Activated T-cell treated with anti-CD3 and anti-CD28 coated beads, Interleukin-2, amount 50 U/mL, for 24 hours (primary cell): ENCODE results near the gene TGM2.

Source experiments
- DNase-seq: peaks from one replicate; pipeline ENCODE4 v3.0.0-alpha.2; 2020
- H3K27ac Mint-ChIP-seq: 2 replicates; pipeline ENCODE4 v1.8.0; 2020; ENCODE audit warnings: mild to moderate bottlenecking, mixed read lengths
- H3K27me3 Mint-ChIP-seq: 2 replicates; pipeline ENCODE4 v1.8.0; 2020; ENCODE audit warnings: mixed read lengths
- H3K36me3 Mint-ChIP-seq: 2 replicates; pipeline ENCODE4 v1.8.0; 2020; ENCODE audit warnings: low read depth, mixed read lengths
- H3K4me1 Mint-ChIP-seq: 2 replicates; pipeline ENCODE4 v1.8.0; 2020; ENCODE audit warnings: low read depth, mixed read lengths
- H3K4me3 Mint-ChIP-seq: 2 replicates; pipeline ENCODE4 v1.8.0; 2020; ENCODE audit warnings: mild to moderate bottlenecking, moderate library complexity, mixed read lengths
- H3K9me3 Mint-ChIP-seq: 2 replicates; pipeline ENCODE4 v1.8.0; 2020; ENCODE audit warnings: mixed read lengths

The TGM2 gene

DNA sequence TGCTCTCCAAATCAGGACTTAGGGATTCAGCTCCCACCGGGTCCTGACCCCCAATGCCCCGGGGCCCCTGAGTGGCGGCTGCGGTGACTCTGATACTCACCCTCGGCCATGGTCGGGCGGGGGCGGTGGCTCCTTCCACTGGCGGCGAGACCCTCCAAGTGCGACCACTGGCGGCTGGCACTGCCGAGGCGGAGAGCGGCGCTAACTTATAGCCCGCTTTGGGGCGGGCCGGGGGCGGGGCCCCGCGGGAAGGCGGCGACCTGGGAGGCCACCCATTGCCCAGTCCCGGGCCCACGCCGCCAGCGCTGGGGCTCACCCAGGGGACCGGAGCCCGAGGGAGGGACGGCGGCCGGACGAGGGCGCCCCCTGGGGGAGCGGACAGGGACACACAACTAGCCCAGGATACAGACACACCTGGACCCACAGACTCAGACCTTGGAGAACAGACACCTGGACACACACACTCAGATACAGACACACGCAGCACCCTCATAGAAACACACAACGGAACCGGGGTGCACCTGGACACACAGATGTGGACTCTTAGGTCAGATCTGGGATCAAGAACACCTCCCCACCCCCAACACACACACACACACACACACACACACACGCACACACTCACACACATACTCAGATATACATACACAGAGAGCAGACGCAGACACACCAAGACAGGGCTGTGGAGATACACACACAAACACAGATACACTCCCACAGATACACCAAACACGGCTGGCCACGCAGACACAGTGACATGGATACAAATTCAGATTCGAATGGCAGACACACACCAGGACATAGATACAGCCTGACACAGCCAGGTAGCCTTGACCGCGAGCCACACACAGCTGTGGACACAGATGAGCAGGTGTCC is at the start of gene TGM2:
Gene TGM2 (minus strand): TSS at position 182 of the 877 bp plus-strand sequence. CDS start 72 bp downstream, at position 110.
- peak; percentile 66 for DNase-seq
- H3K27me3 Mint-ChIP-seq = peaks cover 35% of the 10 kb centered on the region
- no peaks in the 10 kb centered on the region for H3K9me3 Mint-ChIP-seq
- H3K4me1 Mint-ChIP-seq = peaks cover 18% of the 10 kb centered on the region
- H3K36me3 Mint-ChIP-seq = no peaks in the 10 kb centered on the region
- no peak within 1 kb of the TSS for H3K27ac Mint-ChIP-seq
- no peak within 1 kb of the TSS for H3K4me3 Mint-ChIP-seq

DNA sequence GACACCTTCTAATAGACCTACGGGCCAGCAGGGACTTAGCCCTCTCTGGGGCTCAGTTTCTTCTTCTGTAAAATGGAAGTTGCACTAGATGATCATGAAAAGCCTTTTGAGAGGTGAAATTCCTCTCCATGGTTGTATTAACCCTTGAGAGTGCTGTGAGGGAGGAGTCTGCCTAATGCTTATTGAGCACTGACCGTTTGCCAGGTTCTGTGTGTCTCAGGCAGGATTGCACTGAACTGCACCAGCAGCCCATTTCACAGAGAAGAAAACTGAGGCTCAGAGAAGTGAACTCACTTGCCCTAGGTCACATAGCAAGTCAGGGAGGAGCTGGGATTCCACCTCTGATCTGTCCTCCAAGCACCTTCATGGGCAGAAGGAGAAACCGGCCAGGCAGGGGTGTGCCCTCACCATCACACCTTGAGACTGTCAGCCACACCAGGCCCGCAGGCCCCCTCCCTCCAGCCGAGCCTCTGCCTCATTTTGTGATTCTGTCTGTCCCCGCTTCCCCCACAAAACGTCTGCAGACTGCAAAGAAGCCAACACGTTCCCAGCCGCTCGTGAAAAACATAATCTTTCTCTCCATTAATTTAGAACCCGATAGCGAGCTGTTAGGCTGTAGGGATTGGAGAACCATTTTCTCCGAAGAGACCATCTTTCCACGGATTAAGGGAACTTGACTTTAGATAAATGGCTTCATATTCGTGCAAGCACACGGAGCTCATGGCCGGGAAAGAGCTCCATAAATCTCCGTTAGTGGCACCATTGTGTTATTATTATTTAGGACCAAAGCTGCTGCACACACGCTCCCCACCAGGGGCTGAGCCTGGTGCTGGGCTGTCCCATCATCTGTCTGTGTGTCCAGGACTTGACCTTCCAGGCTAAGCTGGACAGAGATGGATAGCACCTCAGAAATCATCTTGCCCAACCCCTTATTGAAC is 49.5 kb upstream of the TGM2 start:
- no peaks in the 10 kb centered on the region for H3K4me1 Mint-ChIP-seq
- H3K27ac Mint-ChIP-seq = no peak overlapping the region
- DNase-seq = no peak
- H3K27me3 Mint-ChIP-seq = no peaks in the 10 kb centered on the region
- no peaks in the 10 kb centered on the region for H3K36me3 Mint-ChIP-seq
- H3K4me3 Mint-ChIP-seq = no peak overlapping the region
- no peaks in the 10 kb centered on the region for H3K9me3 Mint-ChIP-seq

DNA sequence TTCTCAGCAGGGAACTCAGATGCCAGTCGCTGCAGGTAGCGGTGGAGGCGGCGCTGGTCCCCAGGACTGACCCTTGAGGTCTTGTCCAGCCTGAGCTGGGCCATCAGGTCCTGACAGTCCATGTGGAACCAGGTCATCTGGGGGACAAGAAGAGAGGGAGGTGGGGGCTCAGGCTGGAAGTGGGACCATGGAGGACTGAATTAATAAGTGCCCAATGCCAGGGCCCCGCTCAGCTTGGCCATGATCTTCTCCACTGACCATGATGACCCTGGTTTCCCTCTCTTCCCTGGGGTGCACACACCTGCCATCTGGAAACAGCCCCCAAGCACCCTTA is 48.5 kb upstream of the TGM2 start:
- H3K9me3 Mint-ChIP-seq = no peaks in the 10 kb centered on the region
- H3K4me1 Mint-ChIP-seq = no peaks in the 10 kb centered on the region
- DNase-seq = no peak
- H3K4me3 Mint-ChIP-seq = no peak overlapping the region
- peaks cover 1% of the 10 kb centered on the region for H3K27me3 Mint-ChIP-seq
- no peak overlapping the region for H3K27ac Mint-ChIP-seq
- no peaks in the 10 kb centered on the region for H3K36me3 Mint-ChIP-seq

DNA sequence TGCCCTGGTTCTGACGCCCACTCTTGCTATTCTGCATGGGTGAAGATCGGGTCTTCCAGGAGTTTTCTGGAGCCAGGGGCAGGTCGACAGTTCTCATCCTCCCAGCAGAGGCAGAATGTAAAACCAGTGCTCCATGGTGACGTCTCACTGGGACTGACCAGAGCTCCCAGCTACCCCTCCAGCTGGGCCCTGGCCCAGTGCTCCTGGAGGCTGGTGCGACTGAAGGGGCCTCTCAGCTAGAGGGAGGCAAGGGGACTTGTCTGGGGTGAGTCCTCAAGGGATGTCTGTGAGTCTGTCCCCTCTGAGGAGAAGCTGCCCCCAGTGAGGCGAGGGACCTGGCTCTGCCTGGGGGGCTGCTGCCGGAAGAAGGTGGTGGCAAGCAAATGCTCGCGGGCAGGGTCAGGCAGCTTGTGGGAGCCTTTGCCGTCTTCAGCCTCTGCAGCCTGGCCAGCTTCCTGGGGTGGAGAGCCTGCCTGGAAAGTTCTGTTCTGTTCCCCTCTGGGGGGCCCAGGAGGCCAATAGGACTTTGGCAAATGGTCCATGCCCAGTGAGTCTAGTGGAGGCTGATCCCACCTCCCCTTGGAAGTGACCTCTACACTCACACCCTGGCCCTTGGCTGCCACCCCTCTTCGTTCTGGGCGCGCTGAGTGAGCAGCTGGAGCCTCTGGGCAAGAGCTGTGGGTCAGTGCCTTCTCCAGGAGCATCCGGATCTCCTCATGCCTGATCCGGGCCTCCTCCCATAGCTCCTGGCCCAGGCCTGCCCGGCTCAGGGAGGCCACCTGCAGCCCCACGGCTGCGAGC is 47.9 kb upstream of the TGM2 start:
- DNase-seq = no peak
- Mint-ChIP-seq H3K4me3 (no peak overlapping the region), H3K4me1 (no peaks in the 10 kb centered on the region), H3K36me3 (no peaks in the 10 kb centered on the region), H3K27ac (no peak overlapping the region), H3K27me3 (peaks cover 7% of the 10 kb centered on the region), H3K9me3 (no peaks in the 10 kb centered on the region)

DNA sequence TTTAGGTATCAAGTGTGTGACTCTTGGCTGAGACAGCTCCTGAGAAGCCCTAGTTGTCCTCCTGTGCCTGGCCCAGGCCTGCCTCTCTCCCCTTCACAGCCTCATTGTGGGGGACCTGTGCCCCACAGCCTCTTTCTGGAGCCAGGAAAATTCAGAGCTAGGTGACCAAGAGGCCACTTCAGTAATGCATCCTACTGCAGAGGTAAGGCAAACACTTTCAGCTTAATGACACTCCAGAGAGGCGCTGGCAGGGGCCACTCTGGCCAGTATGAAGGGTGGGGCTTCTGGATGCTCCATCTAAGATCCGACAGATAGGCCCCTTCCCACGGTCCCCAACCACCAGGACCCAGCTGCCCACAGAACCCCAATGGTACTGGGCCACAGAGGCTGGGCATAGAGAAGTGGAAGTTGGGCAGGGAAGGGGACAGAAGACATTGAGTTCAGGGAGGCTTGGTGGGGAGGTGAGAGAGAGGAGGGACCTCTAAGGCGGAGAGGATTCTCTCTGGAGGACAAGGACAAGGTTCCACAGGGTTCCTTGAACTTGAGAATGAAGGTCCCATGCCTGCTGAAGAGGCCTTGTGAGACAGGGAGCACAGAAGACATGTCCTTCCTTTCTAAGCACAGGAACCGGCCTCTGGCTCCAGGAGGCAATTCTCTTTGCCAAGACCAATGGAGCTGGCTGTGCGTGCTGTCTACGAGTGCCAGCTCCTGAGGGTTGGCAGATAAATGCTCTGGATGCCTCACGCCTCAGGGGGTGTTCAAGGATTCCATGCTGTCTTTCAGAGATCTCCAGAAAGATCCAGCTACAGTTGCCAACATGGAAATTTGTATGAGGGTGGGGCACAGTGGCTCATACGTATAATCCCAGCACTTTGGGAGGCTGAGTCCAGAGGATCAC is 46.4 kb upstream of the TGM2 start:
- Mint-ChIP-seq H3K9me3 (no peaks in the 10 kb centered on the region), H3K36me3 (no peaks in the 10 kb centered on the region), H3K27ac (no peak overlapping the region), H3K4me1 (no peaks in the 10 kb centered on the region), H3K4me3 (no peak overlapping the region), H3K27me3 (peaks cover 10% of the 10 kb centered on the region)
- no peak for DNase-seq

DNA sequence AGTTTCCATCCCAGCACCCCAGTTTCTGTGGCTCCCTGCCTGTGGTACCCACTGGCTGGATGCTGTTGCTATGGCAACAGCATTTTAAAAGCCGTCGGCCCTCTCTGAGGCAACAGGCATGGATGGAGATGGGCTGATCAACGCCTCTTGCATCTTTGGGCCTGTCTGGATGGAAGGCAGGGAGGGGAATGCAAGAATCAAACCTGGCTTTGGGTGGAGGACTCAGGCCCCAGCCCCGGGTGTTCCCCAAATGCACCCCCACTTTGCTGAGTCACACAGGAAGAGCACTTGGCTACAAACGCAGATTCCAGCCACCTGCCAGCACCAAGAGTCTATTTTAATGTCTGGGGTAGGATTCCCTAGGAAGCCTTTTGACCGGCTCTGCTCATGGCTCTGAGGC is 45.7 kb upstream of the TGM2 start:
- DNase-seq = peak; percentile 24
- peaks cover 10% of the 10 kb centered on the region for H3K27me3 Mint-ChIP-seq
- H3K4me1 Mint-ChIP-seq = no peaks in the 10 kb centered on the region
- H3K9me3 Mint-ChIP-seq = no peaks in the 10 kb centered on the region
- no peak overlapping the region for H3K27ac Mint-ChIP-seq
- H3K36me3 Mint-ChIP-seq = no peaks in the 10 kb centered on the region
- no peak overlapping the region for H3K4me3 Mint-ChIP-seq

DNA sequence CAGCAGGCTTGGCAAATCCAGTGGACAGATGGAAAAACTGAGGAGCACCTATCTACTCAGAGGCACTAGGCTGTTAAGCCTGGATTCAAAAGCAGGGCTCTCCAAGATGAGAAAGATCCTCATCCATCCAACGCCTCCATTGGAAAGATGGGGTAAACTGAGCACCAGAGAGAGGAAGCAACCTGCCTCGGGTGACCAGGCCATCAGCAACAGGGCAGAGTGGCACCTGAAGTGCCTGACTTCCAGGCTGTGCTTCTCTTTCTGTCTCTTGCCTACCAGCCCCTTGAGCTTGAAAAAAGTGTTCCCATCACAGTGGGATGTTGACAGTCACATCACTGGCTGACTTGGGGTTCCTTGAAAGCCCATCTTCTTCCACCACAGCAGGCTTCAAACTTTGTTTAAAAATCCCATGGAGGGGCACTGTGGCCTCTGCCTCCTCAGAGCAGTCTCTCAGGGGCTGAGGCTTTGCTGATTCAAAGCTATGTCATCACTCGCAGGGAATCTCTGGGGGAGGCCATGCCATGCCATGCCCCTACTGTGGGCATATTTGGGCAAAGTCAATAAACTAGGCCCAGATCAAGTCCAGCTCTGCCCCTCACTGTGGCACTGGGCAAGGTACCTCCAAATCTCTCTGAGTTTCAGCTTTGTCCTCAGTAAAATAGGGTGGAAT is 44.8 kb upstream of the TGM2 start:
- DNase-seq = peak; percentile 8
- Mint-ChIP-seq H3K4me1 (no peaks in the 10 kb centered on the region), H3K9me3 (no peaks in the 10 kb centered on the region), H3K27ac (no peak overlapping the region), H3K4me3 (no peak overlapping the region), H3K36me3 (no peaks in the 10 kb centered on the region), H3K27me3 (peaks cover 10% of the 10 kb centered on the region)

DNA sequence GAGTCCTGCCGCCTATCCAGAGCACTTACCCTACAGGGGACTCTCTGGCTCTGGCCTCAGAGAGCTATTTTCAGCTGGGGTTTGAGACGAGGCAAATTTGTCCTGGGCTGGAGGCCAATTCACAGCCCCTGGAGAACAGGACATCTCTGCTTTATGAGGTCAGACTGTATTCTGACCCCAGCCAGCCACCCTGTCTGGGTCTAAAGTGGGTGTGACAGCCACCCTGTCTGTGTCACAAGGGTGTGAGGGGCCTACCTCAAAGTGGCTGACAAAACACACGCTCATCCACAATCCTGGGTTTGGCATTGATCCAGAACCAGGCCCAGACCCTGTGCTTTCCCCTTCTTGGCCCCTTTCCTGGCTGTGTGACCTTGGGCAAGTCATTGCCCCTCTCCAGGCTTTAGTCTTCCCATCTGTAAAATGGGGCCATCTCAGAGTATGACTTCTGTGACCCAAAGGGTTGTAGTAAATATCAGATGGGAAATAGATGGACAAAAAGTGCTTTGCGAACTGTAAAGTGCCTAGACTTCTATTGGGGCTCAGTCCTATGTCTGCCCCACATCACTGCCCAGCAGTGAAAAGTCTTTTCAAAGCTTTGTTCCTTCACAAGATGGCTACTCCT is 44.1 kb upstream of the TGM2 start:
- no peaks in the 10 kb centered on the region for H3K9me3 Mint-ChIP-seq
- peaks cover 10% of the 10 kb centered on the region for H3K27me3 Mint-ChIP-seq
- no peak overlapping the region for H3K4me3 Mint-ChIP-seq

DNA sequence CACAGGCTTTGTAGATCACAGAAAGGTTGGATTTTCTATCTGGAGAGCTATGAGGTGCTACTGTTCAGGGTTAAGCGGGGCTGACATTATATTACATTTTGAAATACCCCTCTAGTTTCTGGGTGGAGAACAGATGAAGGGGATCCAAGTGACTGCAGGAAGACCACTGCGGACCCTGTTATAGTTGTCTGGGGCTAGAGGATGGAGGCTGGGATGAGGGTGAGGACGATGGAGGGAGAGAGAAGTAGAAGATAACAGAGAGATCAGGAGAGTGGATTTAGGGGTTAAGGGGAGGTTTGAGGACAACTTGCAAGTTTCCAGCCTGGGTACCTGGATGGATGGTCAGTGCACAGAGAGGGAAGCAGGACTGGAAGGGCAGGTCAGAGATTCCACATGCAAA is 43.5 kb upstream of the TGM2 start:
- Mint-ChIP-seq H3K36me3 (no peaks in the 10 kb centered on the region), H3K4me1 (no peaks in the 10 kb centered on the region), H3K27ac (no peak overlapping the region), H3K27me3 (peaks cover 10% of the 10 kb centered on the region), H3K4me3 (no peak overlapping the region), H3K9me3 (no peaks in the 10 kb centered on the region)
- no peak for DNase-seq

More for the DNA sequence above, 44.1 kb upstream of the TGM2 start:
- H3K4me1 Mint-ChIP-seq = no peaks in the 10 kb centered on the region
- DNase-seq = peak; percentile 18
- H3K27ac Mint-ChIP-seq = no peak overlapping the region
- no peaks in the 10 kb centered on the region for H3K36me3 Mint-ChIP-seq

DNA sequence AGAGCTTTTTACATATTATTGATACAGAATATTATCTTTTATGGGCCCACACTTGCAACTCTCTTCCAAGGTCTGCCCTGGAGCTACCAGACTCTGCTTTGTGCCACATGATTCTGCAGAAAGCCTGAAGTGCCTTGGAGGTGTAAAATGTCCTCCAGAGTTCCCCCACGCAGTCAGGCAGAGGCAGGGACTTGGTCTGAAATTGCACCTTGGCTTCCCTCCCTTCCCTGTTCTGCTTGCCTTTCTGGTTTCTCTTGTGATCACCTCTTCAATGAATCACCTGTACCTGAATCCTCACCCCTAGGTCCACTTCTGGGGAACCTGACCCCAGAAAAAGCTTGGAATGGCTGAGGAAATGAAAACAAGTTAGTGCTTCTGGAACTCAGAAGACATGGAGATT is 43.0 kb upstream of the TGM2 start:
- H3K4me3 Mint-ChIP-seq = no peak overlapping the region
- H3K4me1 Mint-ChIP-seq = no peaks in the 10 kb centered on the region
- no peaks in the 10 kb centered on the region for H3K9me3 Mint-ChIP-seq
- DNase-seq = no peak
- H3K27ac Mint-ChIP-seq = no peak overlapping the region
- H3K27me3 Mint-ChIP-seq = peaks cover 10% of the 10 kb centered on the region
- no peaks in the 10 kb centered on the region for H3K36me3 Mint-ChIP-seq

DNA sequence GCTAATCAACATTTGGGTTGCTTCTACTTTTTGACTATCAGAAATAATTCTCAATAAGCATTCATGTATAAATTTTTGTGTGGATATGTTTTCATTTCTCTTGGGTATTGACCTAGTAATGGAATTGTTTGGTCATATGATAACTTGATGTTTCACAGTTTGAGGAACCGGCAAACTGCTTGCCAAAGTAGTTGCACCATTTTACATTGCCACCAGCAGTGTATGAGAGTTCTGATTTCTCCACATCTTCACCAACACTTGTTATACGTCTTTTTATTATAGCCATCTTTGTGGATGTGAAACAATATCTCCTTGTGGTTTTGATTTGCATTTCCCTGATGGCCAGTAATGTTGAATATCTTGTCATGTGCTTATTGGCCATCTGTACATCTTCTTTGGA is 42.6 kb upstream of the TGM2 start:
- no peaks in the 10 kb centered on the region for H3K9me3 Mint-ChIP-seq
- no peak overlapping the region for H3K27ac Mint-ChIP-seq
- no peak for DNase-seq
- no peaks in the 10 kb centered on the region for H3K36me3 Mint-ChIP-seq
- H3K4me3 Mint-ChIP-seq = no peak overlapping the region
- peaks cover 10% of the 10 kb centered on the region for H3K27me3 Mint-ChIP-seq
- H3K4me1 Mint-ChIP-seq = no peaks in the 10 kb centered on the region

DNA sequence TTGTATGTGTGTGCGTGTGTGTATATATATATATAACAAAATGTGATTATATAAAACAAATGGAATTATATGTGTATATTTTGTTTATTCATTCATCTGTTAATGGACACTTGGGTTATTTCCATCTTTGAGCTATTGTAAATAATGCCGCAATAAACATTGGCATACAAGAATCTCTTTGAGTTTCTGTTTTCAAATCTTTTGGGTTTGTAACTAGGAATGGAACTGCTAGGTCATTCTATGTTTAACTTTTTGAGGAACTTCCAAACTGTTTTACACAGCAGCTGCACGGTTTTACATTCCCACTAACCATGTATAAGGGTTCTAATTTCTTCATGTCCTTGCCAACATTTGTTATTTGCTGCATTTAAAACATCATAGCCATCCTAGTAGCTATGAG is 39.9 kb upstream of the TGM2 start:
- DNase-seq = no peak
- Mint-ChIP-seq H3K27ac (no peak overlapping the region), H3K27me3 (peaks cover 15% of the 10 kb centered on the region), H3K36me3 (no peaks in the 10 kb centered on the region), H3K9me3 (no peaks in the 10 kb centered on the region), H3K4me1 (no peaks in the 10 kb centered on the region), H3K4me3 (no peak overlapping the region)

DNA sequence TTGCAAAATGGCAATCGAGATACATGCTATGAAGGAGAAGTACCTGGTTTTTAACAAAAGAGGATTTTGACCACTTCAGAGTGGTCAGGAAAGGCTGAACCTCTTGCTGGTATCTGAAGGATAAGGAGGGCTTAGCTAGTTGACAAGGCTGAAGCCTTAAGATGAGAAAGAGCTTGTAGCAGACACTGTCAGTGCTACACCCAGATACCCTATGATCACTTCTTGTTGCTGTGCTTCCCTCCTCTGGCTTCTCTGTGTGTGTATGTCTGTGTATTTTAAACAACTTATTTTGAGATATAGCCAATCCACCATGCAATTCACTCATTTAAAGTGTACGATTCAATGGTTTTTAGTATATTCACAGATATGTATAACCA is 38.9 kb upstream of the TGM2 start:
- H3K4me1 Mint-ChIP-seq = no peaks in the 10 kb centered on the region
- H3K9me3 Mint-ChIP-seq = no peaks in the 10 kb centered on the region
- no peak overlapping the region for H3K27ac Mint-ChIP-seq
- peaks cover 15% of the 10 kb centered on the region for H3K27me3 Mint-ChIP-seq
- H3K4me3 Mint-ChIP-seq = no peak overlapping the region
- no peak for DNase-seq
- H3K36me3 Mint-ChIP-seq = no peaks in the 10 kb centered on the region
